CD4-positive, CD25-positive, alpha-beta regulatory T cell (primary cell): ENCODE data around the gene RNU2-63P. TPM values are rescaled to one million over a fixed set of nuclear protein-coding genes. Genes with fewer than 3 reads are reported as not detected.
"Not testable (repeated sequence)": the region's sequence is repeated elsewhere in the genome, so short reads cannot be mapped to it uniquely, and the experiment has no call there.

Experiments used
- ATAC-seq, 2 donors: fragments of 150-1000 bp; cut with Tn5 transposase; one replicate each; pipeline ENCODE4 v1.10.0; 2021; ENCODE audit warnings: low read depth in 2 of 2, moderate number of reproducible peaks in 2 of 2, moderate library complexity in 1 of 2
- DNase-seq, 3 donors: peaks; one replicate each; pipeline versions ENCODE4 v3.0.0 to v3.0.0-alpha.2; 2012 to 2022; ENCODE audit warnings: mixed read lengths in 1 of 3
- H3K27ac ChIP-seq: one replicate; pipeline ENCODE4 v1.7.0; 2013; ENCODE audit warnings: mild to moderate bottlenecking, low read length; ENCODE audit not compliant: insufficient read depth, poor library complexity, severe bottlenecking
- H3K27me3 ChIP-seq: one replicate; pipeline ENCODE4 v1.7.0; 2013; ENCODE audit warnings: low read length; ENCODE audit not compliant: control insufficient read depth, insufficient read depth
- H3K36me3 ChIP-seq: one replicate; pipeline ENCODE4 v1.7.0; 2013; ENCODE audit warnings: mild to moderate bottlenecking, low read length, moderate library complexity; ENCODE audit not compliant: control insufficient read depth, insufficient read depth
- H3K4me1 ChIP-seq: 2 replicates; pipeline ENCODE4 v1.7.0; 2013; ENCODE audit warnings: mild to moderate bottlenecking, low read length; ENCODE audit not compliant: insufficient read depth, control insufficient read depth, poor library complexity, severe bottlenecking
- H3K4me3 ChIP-seq: one replicate; pipeline ENCODE4 v1.7.0; 2013; ENCODE audit warnings: low read depth, mild to moderate bottlenecking, low read length, moderate library complexity
- H3K9me3 ChIP-seq, 2 experiments: 1 replicate in 1 of 2; 2 replicates in 1 of 2; pipeline ENCODE4 v1.7.0; 2013; ENCODE audit warnings: low read length in 2 of 2, mild to moderate bottlenecking in 1 of 2, moderate library complexity in 1 of 2; ENCODE audit not compliant: control insufficient read depth in 2 of 2
- H3K27ac Mint-ChIP-seq, 3 donors: one replicate each; pipeline ENCODE4 v1.8.0; 2020 to 2022; ENCODE audit warnings: mild to moderate bottlenecking in 3 of 3, mixed read lengths in 3 of 3, moderate library complexity in 2 of 3
- H3K27me3 Mint-ChIP-seq: one replicate; pipeline ENCODE4 v1.8.0; 2022; ENCODE audit warnings: mild to moderate bottlenecking, mixed read lengths
- H3K36me3 Mint-ChIP-seq: one replicate; pipeline ENCODE4 v1.8.0; 2020; ENCODE audit warnings: mixed read lengths
- H3K4me1 Mint-ChIP-seq, 4 donors: one replicate each; pipeline ENCODE4 v1.8.0; 2020 to 2022; ENCODE audit warnings: mixed read lengths in 4 of 4, mild to moderate bottlenecking in 1 of 4
- H3K4me3 Mint-ChIP-seq, 4 donors: one replicate each; pipeline ENCODE4 v1.8.0; 2020 to 2022; ENCODE audit warnings: mild to moderate bottlenecking in 4 of 4, mixed read lengths in 4 of 4, moderate library complexity in 3 of 4
- H3K9me3 Mint-ChIP-seq, 7 donors: one replicate each; pipeline ENCODE4 v1.8.0; 2020 to 2022; ENCODE audit warnings: mixed read lengths in 7 of 7, mild to moderate bottlenecking in 3 of 7, moderate library complexity in 2 of 7
- polyA plus RNA-seq, 4 donors: library from polyadenylated mRNA; unstranded; fragments of 300-500 nt; fragmentation: Illumina TruSeq; gene quantifications; one replicate each; pipeline ENCODE4 v1.2.3, GENCODE V29; 2021
- total RNA-seq: library from RNA; stranded (reverse); gene quantifications from one replicate; pipeline ENCODE4 v1.2.3, GENCODE V29; 2022

RNU2-63P gene
- total and polyA plus RNA-seq, 5 donors from 2014 or later, result 6.3 to 15.4 (median 12.9) TPM; not detected in 1

DNA sequence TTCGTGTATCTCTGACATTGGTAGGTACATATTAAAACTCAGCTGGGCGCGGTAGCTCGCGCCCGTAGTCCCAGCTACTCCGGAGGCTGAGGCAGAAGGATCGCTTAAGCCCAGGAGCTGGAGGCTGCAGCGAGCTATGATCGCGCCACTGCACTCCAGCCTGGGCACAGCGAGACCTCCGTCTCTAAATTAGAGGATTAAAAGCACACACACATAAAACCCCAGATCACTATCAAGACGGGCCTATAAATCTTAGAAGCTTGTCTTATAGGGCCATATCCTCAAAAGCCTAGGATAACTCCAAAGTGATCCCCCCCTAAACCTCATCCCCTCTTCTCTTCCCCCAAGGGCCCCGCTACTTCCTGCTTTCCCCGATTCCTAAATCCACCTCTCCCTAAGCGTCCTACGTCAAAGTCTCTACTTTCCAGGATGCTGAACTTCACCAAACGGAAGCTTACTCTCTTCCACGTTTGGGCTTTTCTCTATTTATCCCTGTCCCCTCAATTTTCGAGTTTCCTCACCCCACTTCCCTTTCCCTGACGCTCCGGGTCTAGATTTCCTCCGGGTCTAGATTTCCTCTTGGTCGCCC, 38.5 kb upstream of the RNU2-63P start:
- H3K4me3 Mint-ChIP-seq, result peak overlapping the region; percentile 93 to 97 (median 96)
- peaks cover 3% of the 10 kb centered on the region for H3K36me3 Mint-ChIP-seq
- H3K4me3 ChIP-seq, result peak overlapping the region; percentile 96
- DNase-seq (peak in 2 of 3 donors; percentile 6 to 37), ATAC-seq (no peak)
- H3K27me3 ChIP-seq, result no peaks in the 10 kb centered on the region
- peak overlapping the region; percentile 93 to 98 (median 97) for H3K27ac Mint-ChIP-seq
- peaks cover 36 to 50% (median 45%) of the 10 kb centered on the region in 4 donors for H3K4me1 Mint-ChIP-seq
- peaks cover 4% of the 10 kb centered on the region for H3K27me3 Mint-ChIP-seq
- H3K4me1 ChIP-seq, result peaks cover 34% of the 10 kb centered on the region
- no peaks in the 10 kb centered on the region for H3K36me3 ChIP-seq
- peak overlapping the region; percentile 93 for H3K27ac ChIP-seq
- no peaks in the 10 kb centered on the region for H3K9me3 Mint-ChIP-seq
- H3K9me3 ChIP-seq, result no peaks in the 10 kb centered on the region

DNA sequence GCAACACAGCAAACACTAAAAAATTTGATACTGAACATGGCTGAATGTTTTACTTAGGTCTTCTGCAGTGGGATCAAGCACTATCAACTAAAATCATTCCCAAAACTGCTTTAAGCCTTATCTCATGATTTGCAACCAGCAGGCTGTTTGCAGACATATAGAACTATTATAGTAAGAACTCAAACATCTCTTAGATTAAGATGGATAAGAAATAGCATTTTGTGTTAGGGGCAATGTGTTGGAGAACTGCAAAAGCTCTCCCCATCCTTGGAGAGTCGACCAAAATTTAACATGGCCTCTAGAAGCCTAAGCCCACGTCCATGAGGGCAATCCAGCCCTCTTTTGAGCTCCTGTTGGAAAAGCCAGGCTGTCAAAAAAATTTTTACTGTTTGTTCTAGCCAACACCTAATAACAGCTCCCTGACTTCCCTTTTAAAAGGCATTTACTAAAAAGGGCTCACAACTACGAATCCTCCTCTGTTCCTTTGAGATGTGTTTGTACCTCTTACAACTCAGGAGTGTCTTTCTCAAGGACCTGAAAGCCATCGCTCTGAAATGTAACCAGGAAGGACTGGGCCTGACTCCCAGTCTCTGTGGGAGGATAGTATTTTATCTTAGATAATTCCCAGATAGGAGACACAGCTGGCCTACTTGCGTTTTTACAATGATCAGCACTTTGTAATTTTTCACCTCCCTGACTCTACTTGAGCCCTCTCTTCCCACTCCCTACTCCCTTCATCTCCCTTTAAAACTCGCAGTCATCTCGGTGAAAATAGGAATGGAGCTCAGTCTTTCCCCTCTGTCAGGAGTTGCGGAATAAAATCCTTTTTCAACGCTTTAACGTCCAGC, 37.8 kb upstream of the RNU2-63P start:
- peak overlapping the region; percentile 93 for H3K27ac ChIP-seq
- no peak for ATAC-seq
- H3K9me3 Mint-ChIP-seq, result no peaks in the 10 kb centered on the region
- peaks cover 41 to 57% (median 50%) of the 10 kb centered on the region in 4 donors for H3K4me1 Mint-ChIP-seq
- DNase-seq, result no peak
- H3K27me3 ChIP-seq, result no peaks in the 10 kb centered on the region
- H3K27ac Mint-ChIP-seq, result peak overlapping the region; percentile 93 to 98 (median 97)
- no peaks in the 10 kb centered on the region for H3K9me3 ChIP-seq
- peak overlapping the region; percentile 96 for H3K4me3 ChIP-seq
- H3K36me3 ChIP-seq, result no peaks in the 10 kb centered on the region
- H3K4me1 ChIP-seq, result peaks cover 34% of the 10 kb centered on the region
- H3K4me3 Mint-ChIP-seq, result peak overlapping the region; percentile 93 to 97 (median 96)
- H3K27me3 Mint-ChIP-seq, result peaks cover 4% of the 10 kb centered on the region
- peaks cover 3% of the 10 kb centered on the region for H3K36me3 Mint-ChIP-seq

DNA sequence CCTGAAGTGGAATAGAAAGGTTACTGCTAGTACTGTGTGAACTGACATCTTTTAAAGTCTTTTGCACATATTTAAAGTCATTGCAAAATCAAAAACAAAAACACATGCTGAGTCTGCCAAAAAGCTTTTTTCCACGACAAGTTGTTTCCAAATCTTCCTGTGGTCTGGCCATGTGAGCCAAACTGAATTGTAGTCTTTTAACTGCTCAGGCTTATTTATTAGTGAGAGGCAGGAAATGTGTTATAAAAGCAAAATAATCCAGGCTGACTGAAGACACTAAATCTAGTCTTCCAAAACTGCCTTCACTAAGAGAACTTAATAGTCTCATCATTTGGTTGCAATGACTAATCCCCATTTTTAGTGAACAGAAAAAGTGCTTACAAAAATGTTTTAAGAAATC, 36.9 kb upstream of the RNU2-63P start:
- H3K9me3 Mint-ChIP-seq, result no peaks in the 10 kb centered on the region
- Histone ChIP-seq H3K4me1 (peaks cover 34% of the 10 kb centered on the region), H3K9me3 (no peaks in the 10 kb centered on the region), H3K27ac (peak overlapping the region; percentile 93), H3K27me3 (no peaks in the 10 kb centered on the region), H3K4me3 (peak overlapping the region; percentile 96), H3K36me3 (peaks cover 2% of the 10 kb centered on the region)
- H3K36me3 Mint-ChIP-seq, result peaks cover 3% of the 10 kb centered on the region
- peaks cover 46 to 65% (median 58%) of the 10 kb centered on the region in 4 donors for H3K4me1 Mint-ChIP-seq
- peak overlapping the region; percentile 93 to 98 (median 97) for H3K27ac Mint-ChIP-seq
- DNase-seq (no peak), ATAC-seq (no peak)
- H3K4me3 Mint-ChIP-seq, result peak overlapping the region; percentile 73 to 97 (median 94)
- peaks cover 4% of the 10 kb centered on the region for H3K27me3 Mint-ChIP-seq

DNA sequence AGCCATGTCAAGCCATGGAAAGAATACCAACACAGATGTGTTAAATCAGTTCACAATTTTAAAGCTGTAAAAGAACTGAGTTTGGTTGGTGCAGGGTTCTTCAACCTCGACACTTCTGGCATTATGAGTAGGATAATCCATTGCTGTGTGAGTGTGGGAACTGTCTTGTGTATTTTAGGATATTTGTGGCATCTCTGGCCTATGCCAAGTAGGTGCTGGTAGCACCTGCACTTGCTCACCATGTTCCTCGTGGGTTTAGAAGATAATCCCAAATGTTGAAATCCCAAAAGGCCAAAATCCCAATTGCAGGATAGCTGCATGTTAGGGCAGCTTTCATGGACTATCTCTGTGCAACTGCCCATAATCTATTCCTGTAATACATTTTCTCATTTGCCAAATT, 35.4 kb upstream of the RNU2-63P start:
- peaks cover 3% of the 10 kb centered on the region for H3K36me3 Mint-ChIP-seq
- Histone ChIP-seq H3K4me1 (peaks cover 34% of the 10 kb centered on the region), H3K36me3 (peaks cover 2% of the 10 kb centered on the region), H3K27me3 (no peaks in the 10 kb centered on the region), H3K9me3 (no peaks in the 10 kb centered on the region), H3K27ac (no peak overlapping the region), H3K4me3 (no peak overlapping the region)
- H3K27me3 Mint-ChIP-seq, result peaks cover 4% of the 10 kb centered on the region
- peak overlapping the region in 1 of 3 donors; percentile 52 for H3K27ac Mint-ChIP-seq
- no peaks in the 10 kb centered on the region for H3K9me3 Mint-ChIP-seq
- DNase-seq, result no peak
- H3K4me1 Mint-ChIP-seq, result peaks cover 46 to 68% (median 57%) of the 10 kb centered on the region in 4 donors
- peak overlapping the region in 1 of 4 donors; percentile 25 for H3K4me3 Mint-ChIP-seq
- ATAC-seq, result no peak

DNA sequence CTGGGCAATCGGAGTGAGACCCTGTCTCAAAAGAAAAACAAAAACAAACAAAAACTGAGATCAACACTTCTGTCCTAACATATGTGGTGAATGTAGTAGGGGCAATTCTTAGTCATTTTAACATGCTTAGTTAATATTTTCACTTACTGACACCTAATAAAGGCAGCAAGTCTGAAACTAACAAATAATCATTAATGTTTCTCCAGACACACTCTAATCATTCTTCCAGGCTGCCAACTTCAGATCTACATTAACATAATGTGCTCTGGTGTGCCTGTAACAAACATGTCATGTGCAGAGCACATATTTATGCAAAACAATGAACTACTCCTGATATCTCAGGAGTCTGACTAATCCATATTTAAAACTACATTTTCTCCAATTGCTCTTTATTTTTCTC, 33.3 kb upstream of the RNU2-63P start:
- H3K27me3 Mint-ChIP-seq, result no peaks in the 10 kb centered on the region
- peaks cover 42 to 74% (median 56%) of the 10 kb centered on the region in 4 donors for H3K4me1 Mint-ChIP-seq
- Histone ChIP-seq H3K27ac (no peak overlapping the region), H3K9me3 (no peaks in the 10 kb centered on the region), H3K36me3 (peaks cover 2% of the 10 kb centered on the region), H3K4me3 (no peak overlapping the region), H3K4me1 (peaks cover 20% of the 10 kb centered on the region), H3K27me3 (no peaks in the 10 kb centered on the region)
- no peak overlapping the region for H3K27ac Mint-ChIP-seq
- peaks cover 9% of the 10 kb centered on the region for H3K36me3 Mint-ChIP-seq
- peaks cover 0 to 2% (median 0%) of the 10 kb centered on the region in 7 donors for H3K9me3 Mint-ChIP-seq
- no peak overlapping the region for H3K4me3 Mint-ChIP-seq
- DNase-seq (no peak), ATAC-seq (no peak)

DNA sequence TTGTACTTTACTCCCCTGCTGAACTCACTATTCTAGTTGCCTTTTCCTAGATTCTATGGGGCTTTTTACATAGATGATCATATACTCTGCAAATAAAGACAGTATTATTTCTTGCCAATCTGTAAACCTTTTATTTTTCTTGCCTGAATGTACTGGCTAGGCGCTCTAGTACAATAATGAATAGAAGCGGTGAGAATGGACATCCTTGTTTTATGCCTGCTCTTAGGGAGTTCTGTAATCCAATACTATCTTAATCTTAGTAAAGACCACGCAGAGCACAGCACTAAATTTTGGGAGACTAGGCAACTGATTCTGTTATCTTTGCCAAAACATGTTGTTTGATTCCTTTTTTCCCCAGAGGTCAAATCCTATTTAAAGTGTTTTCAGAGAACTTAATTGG, 32.2 kb upstream of the RNU2-63P start:
- Mint-ChIP-seq H3K36me3 (peaks cover 9% of the 10 kb centered on the region), H3K27ac (peak overlapping the region in 1 of 3 donors; percentile 53), H3K4me1 (peaks cover 39 to 63% (median 51%) of the 10 kb centered on the region in 4 donors), H3K27me3 (no peaks in the 10 kb centered on the region), H3K9me3 (peaks cover 0 to 2% (median 0%) of the 10 kb centered on the region in 7 donors), H3K4me3 (peak overlapping the region in 1 of 4 donors; percentile 24)
- Histone ChIP-seq H3K36me3 (peaks cover 5% of the 10 kb centered on the region), H3K27me3 (no peaks in the 10 kb centered on the region), H3K4me3 (no peak overlapping the region), H3K27ac (no peak overlapping the region), H3K9me3 (no peaks in the 10 kb centered on the region), H3K4me1 (peaks cover 9% of the 10 kb centered on the region)
- DNase-seq (no peak), ATAC-seq (no peak)

DNA sequence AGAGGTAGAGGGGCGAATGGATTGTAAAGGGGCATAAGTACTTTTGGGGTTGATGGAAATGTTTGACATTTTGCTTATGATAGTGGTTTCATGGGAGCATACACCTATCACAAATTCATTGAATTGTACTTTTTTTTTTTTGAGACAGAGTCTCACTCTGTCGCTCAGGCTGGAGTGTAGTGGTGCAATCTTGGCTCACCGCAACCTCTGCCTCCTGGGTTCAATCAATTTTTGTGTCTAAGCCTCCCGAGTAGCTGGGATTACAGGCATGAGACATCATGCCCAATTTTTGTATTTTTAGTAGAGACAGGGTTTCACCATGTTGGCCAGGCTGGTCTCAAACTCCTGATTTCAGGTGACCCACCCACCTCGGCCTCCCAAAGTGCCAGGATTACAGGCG, 29.2 kb upstream of the RNU2-63P start:
- H3K4me1 ChIP-seq, H3K4me3 ChIP-seq, H3K27me3 ChIP-seq, H3K9me3 Mint-ChIP-seq, H3K27ac ChIP-seq, H3K9me3 ChIP-seq, H3K36me3 ChIP-seq, H3K36me3 Mint-ChIP-seq, DNase-seq, H3K27me3 Mint-ChIP-seq, ATAC-seq: not testable (repeated sequence)
- Mint-ChIP-seq H3K4me1 (peaks cover 39 to 64% (median 53%) of the 10 kb centered on the region in 4 donors), H3K27ac (peak overlapping the region in 1 of 3 donors; percentile 66), H3K4me3 (peak overlapping the region in 1 of 4 donors; percentile 63)
